Measurements from ENCODE around the gene EVC2. TPM values are rescaled to one million over a fixed set of nuclear protein-coding genes. Genes with fewer than 3 reads are reported as not detected.

EVC2 gene
- total and polyA plus RNA-seq, 10 of the 15 experiments (the other 5 are each of a cell fraction or from before 2014, with no cell fraction given), result 0.34 to 10.4 (median 5.6) TPM

DNA sequence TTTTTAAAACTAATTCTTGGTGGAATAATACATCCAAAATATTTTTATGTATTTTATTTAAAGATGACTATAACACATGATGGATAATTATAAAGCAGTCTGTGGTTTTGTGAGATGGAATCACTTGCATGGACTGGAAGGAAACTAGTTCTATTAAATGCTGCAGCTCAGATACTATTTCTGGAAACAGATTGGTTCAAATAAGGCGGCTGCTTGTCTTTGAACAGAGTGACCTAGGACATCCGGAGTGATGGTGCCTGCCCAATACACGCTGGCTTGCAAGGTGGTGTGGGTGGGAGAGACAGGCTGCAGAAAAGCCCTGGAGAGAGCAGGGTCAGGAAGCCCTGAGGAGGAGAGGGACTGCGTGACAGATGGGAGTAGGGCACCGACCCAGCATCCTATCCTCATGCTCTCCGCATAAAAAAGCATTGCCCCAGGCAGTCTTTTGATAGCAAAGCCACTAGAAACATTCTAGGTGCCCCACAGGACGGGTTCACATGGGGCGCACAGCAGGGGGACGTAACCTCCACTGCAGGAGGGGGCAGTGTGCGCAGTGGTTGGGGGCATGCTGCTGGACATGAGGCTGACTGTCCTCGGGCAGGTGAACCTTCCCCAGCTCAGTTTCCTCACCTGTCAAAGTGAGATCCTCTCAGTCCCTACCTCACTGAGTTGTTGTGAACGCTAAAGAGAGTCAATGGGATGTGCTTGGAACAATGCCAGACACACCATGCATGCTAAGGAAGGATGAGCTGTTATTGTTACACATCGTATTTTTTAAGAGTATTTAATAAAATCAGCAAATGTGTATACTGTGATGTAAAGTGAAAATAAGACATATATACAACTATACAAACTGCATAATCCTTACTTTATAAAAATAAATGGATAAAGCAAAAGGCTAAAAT, 71.3 kb downstream of the EVC2 start (continued):
- TF ChIP-seq, protein P1, sequence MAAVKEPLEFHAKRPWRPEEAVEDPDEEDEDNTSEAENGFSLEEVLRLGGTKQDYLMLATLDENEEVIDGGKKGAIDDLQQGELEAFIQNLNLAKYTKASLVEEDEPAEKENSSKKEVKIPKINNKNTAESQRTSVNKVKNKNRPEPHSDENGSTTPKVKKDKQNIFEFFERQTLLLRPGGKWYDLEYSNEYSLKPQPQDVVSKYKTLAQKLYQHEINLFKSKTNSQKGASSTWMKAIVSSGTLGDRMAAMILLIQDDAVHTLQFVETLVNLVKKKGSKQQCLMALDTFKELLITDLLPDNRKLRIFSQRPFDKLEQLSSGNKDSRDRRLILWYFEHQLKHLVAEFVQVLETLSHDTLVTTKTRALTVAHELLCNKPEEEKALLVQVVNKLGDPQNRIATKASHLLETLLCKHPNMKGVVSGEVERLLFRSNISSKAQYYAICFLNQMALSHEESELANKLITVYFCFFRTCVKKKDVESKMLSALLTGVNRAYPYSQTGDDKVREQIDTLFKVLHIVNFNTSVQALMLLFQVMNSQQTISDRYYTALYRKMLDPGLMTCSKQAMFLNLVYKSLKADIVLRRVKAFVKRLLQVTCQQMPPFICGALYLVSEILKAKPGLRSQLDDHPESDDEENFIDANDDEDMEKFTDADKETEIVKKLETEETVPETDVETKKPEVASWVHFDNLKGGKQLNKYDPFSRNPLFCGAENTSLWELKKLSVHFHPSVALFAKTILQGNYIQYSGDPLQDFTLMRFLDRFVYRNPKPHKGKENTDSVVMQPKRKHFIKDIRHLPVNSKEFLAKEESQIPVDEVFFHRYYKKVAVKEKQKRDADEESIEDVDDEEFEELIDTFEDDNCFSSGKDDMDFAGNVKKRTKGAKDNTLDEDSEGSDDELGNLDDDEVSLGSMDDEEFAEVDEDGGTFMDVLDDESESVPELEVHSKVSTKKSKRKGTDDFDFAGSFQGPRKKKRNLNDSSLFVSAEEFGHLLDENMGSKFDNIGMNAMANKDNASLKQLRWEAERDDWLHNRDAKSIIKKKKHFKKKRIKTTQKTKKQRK (IDR thresholded peaks at IDR 0.05; ENCODE audit: low read depth, low read length), result no peak
- no peak for TF ChIP-seq ZNF622 (IDR thresholded peaks at IDR 0.05)
- TF ChIP-seq, protein P2, sequence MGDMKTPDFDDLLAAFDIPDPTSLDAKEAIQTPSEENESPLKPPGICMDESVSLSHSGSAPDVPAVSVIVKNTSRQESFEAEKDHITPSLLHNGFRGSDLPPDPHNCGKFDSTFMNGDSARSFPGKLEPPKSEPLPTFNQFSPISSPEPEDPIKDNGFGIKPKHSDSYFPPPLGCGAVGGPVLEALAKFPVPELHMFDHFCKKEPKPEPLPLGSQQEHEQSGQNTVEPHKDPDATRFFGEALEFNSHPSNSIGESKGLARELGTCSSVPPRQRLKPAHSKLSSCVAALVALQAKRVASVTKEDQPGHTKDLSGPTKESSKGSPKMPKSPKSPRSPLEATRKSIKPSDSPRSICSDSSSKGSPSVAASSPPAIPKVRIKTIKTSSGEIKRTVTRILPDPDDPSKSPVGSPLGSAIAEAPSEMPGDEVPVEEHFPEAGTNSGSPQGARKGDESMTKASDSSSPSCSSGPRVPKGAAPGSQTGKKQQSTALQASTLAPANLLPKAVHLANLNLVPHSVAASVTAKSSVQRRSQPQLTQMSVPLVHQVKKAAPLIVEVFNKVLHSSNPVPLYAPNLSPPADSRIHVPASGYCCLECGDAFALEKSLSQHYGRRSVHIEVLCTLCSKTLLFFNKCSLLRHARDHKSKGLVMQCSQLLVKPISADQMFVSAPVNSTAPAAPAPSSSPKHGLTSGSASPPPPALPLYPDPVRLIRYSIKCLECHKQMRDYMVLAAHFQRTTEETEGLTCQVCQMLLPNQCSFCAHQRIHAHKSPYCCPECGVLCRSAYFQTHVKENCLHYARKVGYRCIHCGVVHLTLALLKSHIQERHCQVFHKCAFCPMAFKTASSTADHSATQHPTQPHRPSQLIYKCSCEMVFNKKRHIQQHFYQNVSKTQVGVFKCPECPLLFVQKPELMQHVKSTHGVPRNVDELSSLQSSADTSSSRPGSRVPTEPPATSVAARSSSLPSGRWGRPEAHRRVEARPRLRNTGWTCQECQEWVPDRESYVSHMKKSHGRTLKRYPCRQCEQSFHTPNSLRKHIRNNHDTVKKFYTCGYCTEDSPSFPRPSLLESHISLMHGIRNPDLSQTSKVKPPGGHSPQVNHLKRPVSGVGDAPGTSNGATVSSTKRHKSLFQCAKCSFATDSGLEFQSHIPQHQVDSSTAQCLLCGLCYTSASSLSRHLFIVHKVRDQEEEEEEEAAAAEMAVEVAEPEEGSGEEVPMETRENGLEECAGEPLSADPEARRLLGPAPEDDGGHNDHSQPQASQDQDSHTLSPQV (IDR thresholded peaks at IDR 0.05), result no peak
- no peak for TF ChIP-seq KAT2A (conservative IDR thresholded peaks at IDR 0.05; ENCODE audit: control insufficient read depth, low read depth, low read length)

Data from GM12878 (cell line).